Measurements from ENCODE around the gene CDKL5.
A peak's percentile ranks its signal among the peaks of the same experiment; 100 is the strongest.
"Not testable (repeated sequence)": the region's sequence is repeated elsewhere in the genome, so short reads cannot be mapped to it uniquely, and the experiment has no call there.

CDKL5 gene

DNA sequence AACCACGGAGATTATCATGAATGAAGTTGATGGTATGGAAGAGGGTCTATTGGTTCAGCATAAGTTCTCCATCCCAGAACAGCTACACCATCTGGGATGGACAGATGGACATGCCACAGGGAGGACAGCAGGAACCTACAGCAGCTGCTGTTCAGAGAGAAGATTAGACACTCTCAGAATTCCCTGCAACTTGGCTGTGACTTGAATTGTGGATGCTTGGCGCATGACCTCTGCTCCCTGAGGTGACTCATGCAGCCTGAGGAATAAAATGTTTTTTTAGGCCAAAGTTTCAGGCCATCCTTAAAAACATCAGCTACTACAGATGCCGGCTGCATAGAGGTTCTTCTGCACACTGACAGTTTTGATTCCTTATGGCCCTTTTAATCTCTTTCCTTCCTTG, 149.2 kb downstream of the CDKL5 start:
- DNase-seq (ENCODE audit: low read depth, low spot score): no peak

DNA sequence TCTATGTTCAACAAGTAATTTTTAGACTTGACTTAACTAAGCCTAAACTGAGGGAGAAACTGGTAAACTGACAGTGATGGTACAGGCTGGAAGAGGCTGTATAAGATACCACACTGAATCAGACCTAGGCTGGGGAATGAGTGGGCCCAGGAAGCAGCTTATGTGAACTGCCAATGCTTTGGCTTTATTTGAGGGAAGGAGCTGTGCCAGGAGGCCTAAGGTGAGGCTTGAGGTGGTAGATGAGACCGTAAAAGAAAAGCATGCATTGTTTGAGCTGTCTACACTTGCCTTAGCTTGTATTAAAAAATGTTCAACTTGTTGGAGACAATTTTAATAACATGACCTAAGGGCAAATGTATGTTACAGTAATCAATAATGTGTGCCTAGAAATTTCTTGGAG, 150.3 kb downstream of the CDKL5 start:
- no peak for DNase-seq (ENCODE audit: low read depth, low spot score)

GRCh38 chrX:18577400-18577799, 152.0 kb downstream of the CDKL5 start:
- no peak for DNase-seq (ENCODE audit: low read depth, low spot score)

DNA sequence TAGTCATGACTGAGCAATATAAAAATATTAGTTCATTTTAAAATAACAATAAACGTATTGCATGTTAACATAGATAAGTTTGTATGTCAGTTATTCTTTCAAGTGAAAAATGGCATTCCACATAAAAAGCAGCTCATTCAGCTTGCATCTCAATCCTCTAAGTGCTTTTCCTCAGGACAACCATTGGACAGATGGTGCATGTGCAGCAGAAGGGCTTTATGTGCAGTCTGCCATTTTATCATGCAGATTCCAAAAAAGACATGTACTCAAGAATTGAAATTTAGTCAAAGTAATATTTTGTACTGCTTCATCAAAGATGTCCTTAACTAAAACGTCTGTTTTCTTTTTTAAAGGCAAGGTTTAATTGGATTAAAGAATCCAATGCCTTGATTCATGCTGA, 153.1 kb downstream of the CDKL5 start:
- no peak for DNase-seq (ENCODE audit: low read depth, low spot score)

DNA sequence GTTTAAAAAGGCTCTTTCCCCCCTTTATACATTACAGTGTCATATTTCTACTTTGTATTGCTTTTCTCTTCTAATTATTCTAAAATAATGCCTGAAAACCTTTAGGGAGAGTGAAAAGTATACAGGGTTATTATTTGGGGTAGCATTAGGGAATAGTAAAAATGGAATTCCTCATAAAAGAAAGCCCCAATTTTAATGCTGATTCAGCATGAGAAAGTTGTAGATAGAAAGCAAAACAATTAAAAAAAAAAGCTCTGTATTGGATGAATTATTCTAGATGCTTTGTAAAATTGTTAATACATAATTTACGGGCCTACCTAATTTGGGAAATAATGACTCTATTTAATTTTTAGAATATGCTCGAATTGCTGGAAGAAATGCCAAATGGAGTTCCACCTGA, 154.1 kb downstream of the CDKL5 start:
- DNase-seq (ENCODE audit: low read depth, low spot score): no peak

GRCh38 chrX:18582910-18583493, 157.6 kb downstream of the CDKL5 start:
- DNase-seq (ENCODE audit: low read depth, low spot score): no peak

DNA sequence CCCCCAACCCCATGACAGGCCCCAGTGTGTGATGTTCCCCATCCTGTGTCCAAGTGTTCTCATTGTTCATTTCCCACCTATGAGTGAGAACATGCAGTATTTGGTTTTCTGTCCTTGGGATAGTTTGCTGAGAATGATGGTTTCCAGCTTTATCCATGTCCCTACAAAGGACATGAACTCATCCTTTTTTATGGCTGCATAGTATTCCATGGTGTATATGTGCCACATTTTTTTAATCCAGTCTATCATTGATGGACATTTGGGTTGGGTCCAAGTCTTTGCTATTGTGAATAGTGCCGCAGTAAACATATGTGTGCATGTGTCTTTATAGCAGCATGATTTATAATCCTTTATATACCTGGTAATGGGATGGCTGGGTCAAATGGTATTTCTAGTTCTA, 163.9 kb downstream of the CDKL5 start:
- DNase-seq (ENCODE audit: low read depth, low spot score): not testable (repeated sequence)

DNA sequence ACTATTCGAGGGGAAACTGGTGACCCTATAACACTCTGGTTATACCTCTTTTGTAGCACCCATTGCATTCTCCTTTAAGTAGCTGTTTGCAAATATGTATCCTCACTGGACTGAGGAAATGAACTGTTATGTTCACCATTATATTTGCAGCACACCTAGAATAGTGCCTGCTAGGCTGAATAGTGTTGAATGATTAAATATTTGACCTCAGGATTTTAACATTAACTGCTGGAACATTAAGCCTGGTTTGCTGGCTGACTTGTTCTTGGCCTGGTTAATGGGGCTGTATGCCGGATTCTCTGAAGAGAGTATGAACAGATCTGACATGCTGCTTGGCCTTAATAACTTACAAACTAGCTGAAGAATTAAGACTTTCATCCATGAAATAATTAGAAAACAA, 166.4 kb downstream of the CDKL5 start:
- no peak for DNase-seq (ENCODE audit: low read depth, low spot score)

- no peak for DNase-seq (ENCODE audit: low read depth, low spot score)
Measured at GRCh38 chrX:18594079-18594478, 168.7 kb downstream of the CDKL5 start.

DNA sequence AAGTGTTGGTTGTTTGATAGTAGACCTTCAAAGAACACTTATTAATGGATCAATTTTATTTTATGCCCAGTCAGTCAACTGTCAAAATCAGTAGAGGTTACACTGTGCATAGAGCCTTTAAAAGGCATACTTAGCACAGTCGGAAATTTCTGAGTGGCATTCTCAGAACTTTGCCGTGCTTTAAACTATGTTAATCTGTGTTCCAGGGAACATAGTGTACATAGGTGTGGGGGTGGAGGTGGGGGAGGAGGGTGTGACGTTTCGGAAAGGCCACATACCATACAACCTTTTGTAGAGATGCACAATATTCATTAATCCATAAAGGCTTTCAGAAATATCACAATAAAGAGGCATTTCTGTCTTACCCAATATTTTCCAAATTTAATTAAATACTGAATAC, 170.7 kb downstream of the CDKL5 start:
- DNase-seq (ENCODE audit: low read depth, low spot score): no peak

- no peak for DNase-seq (ENCODE audit: low read depth, low spot score)
Measured at GRCh38 chrX:18598413-18598812, 173.0 kb downstream of the CDKL5 start.

- no peak for DNase-seq (ENCODE audit: low read depth, low spot score)
Measured at GRCh38 chrX:18607966-18608365, 182.6 kb downstream of the CDKL5 start.

DNA sequence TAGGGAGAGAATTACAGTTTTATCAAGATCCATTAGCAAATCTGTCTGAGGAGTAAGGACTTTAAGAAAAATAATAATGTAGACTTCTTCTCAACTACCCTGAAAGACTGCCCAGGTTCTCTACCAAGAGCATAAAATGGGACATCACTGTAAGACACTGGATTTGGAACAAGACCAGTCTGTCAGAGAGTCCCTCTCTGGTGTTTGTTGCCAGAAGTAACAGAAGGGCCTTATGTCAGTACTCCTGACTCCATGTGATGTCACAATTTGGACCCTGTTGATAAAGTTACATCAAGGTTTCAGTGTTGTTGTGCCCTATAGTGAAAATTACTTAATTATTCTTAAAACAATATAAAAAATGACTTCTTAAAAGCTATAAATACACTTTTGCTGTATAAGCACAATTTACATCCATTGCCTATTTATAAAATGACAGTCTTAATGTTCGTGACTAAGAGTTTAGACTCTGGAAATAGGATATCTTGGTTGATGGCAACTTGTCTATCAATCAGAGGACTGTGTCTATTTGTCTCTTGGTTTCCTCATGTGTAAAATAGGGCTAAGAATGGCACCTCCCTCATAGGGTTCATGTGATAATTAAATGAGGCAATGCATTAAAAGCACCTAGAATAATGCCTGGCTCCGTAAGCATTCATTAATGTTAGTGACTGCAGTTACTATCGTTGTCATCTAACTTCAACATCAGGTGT, 188.7 kb downstream of the CDKL5 start:
- no peak for DNase-seq (ENCODE audit: low read depth, low spot score)

- DNase-seq (ENCODE audit: low read depth, low spot score): no peak
Measured at GRCh38 chrX:18616688-18617406, 191.4 kb downstream of the CDKL5 start.

DNA sequence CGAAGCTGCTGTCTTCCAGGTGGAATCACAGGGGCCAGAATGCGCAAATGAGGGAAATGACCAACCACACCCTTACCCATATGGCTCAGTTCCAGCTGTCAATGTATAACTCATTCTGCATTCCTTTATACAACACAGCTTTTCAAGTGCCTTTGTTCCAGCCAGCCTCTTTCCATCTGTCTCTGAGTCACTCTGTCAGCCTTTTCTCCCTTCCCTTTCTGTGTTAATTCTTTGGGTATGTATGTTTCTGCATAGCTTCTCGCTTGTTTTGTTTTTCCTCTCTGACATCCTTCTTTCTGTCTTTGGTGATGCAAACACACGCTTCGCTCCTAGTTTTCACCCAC, 192.0 kb downstream of the CDKL5 start:
- no peak for DNase-seq (ENCODE audit: low read depth, low spot score)

DNA sequence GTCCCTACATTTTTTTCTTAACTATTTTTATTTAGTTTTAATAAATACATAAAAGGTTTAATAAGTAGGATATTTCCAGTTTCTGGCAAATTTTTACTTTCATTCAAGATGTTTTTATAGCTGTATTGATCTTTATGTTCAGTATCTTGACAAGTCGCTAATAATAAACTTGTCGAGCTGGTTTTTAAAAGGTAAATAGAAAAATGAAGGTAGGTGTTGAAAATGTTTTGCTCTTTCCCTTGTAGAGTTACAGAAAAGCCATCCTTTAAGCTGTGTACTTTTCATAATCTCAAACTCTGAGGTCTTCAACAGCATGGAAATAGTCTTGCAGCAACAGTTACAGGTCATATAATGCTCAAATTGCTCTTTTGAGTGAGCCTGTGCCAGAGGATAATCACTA, 193.9 kb downstream of the CDKL5 start:
- no peak for DNase-seq (ENCODE audit: low read depth, low spot score)

DNA sequence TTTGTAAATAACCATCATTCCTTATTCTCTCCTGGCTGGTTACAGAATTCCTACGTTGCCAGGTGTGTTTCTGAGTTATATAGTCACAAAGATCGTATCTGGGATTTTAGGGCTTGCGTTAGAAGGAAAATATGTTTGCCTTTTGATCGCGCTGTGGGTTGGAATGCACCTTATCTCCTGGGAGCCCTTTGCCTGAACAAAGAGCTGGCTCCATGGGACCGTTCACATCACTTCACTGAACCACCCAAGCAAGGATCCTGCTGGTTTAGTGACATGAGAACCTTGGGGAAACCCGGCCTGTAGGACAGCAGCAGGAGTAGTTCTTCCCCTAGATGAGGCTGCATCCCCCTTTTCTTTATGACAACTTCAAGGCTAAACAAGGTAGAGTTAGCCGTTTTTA, 194.9 kb downstream of the CDKL5 start:
- no peak for DNase-seq (ENCODE audit: low read depth, low spot score)

- no peak for DNase-seq (ENCODE audit: low read depth, low spot score)
Measured at GRCh38 chrX:18624599-18624998, 199.2 kb downstream of the CDKL5 start.

- DNase-seq (ENCODE audit: low read depth, low spot score): no peak
Measured at GRCh38 chrX:18630934-18631333, 205.5 kb downstream of the CDKL5 start.

- no peak for DNase-seq (ENCODE audit: low read depth, low spot score)
Measured at GRCh38 chrX:18638398-18638797, 213.0 kb downstream of the CDKL5 start.

DNA sequence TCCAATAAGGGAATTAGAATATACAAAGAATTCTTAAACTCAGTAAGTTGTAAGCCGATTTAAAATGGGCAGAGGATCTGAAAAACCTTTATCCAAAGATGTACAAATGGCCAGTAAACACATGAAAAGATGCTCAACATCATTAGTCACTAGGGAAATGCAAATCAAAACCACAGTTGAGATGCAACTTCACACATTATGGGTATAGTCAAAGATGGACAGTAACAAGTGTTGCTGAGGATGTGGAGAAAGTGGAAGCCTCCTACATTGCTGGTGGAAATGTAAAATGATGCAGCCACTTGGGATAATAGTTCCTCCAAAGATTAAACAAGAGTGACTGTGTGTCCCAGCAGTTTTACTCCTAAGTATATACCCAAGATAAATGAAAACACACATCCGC, 213.9 kb downstream of the CDKL5 start:
- no peak for DNase-seq (ENCODE audit: low read depth, low spot score)

DNA sequence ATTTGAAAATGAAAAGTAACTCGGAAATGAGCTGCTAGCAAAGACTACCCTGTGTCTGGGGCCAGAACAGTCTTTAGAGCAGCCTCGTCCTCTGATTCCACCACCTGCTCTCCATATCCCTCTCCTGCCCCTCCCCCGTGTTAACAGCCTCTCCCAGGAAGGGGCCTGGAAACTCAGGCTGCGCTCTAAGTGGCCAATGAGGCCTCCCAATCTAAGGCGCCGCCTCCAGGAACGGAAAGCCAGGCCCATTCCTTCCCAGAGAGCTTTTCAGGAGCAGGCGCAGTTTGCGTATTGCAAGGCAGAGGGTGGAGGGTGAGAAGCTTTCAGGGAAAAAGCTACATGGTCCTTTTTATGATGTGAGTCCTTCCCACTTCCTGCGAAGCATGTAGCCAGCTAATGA, 215.3 kb downstream of the CDKL5 start:
- peak; percentile 57 for DNase-seq (ENCODE audit: low read depth, low spot score)

DNA sequence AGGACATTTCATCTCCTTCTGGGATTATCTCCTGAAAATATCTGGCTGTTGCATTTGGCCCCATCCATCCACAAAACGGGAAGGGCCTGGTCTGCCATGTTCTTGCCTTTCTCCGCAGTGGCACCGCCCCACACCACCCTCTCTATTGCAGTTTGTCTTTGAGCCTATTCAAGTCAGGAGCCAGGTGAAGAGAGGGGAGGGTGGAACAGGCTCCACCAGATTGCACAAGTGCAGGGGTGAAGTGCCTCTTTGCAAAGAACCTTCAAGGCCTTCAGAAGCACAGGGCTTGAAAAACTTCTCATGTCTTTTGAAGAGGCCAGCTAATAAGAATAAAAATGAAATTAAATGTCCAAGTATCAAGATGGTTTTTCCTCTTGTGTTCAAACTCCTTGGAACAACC, 217.8 kb downstream of the CDKL5 start:
- DNase-seq (ENCODE audit: low read depth, low spot score): no peak

Measured in iPS DF 19.7 (cell line).